Endothelial cell of umbilical vein (primary cell): ENCODE results near the gene TMEM98. TPM values are rescaled to one million over a fixed set of nuclear protein-coding genes. Genes with fewer than 3 reads are reported as not detected.
"Not testable (repeated sequence)": the region's sequence is repeated elsewhere in the genome, so short reads cannot be mapped to it uniquely, and the experiment has no call there.

Source experiments
- BruUV-seq: library from RNA; stranded (reverse); fragments of 400-500 nt; replicated peaks from 2 replicates; lab custom pipeline; 2021; lab: Mats Ljungman, UMichigan
- CTCF ChIA-PET: fragments of 300-600, 350-600 bp; sonication (Branson Sonifier 250); formaldehyde crosslinking; loops from one replicate; lab custom pipeline; 2021; ENCODE audit warnings: antibody characterized with exemption, inconsistent platforms; lab: Charles Lee
- POLR2A ChIA-PET: fragments of 300-600, 350-600 bp; sonication (Branson Sonifier 250); formaldehyde crosslinking; loops from one replicate; lab custom pipeline; 2021; ENCODE audit warnings: antibody characterized with exemption, inconsistent platforms; lab: Charles Lee
- DNase-seq: peaks from one replicate; pipeline ENCODE4 v3.0.0-alpha.2; 2011; ENCODE audit warnings: low read depth, low spot score
- FAIRE-seq: peaks from 2 replicates; lab custom pipeline; 2011; peaks lifted over from hg19 to GRCh38; lab: Jason Lieb, UNC
- H2AFZ ChIP-seq: 2 replicates; pipeline ENCODE4 v1.6.0; 2012; ENCODE audit warnings: low read depth, low read length, control low read depth, inconsistent platforms
- H3K27ac ChIP-seq: 2 replicates; pipeline ENCODE4 v1.5.1; 2011; ENCODE audit warnings: low read depth, mild to moderate bottlenecking, control low read depth, low read length, moderate library complexity; ENCODE audit not compliant: insufficient read depth
- H3K27me3 ChIP-seq, 2 experiments: 2 replicates each; pipeline versions ENCODE4 v1.6.0 to v1.6.1; 2011; ENCODE audit warnings: low read length in 2 of 2, mixed read lengths in 1 of 2; ENCODE audit not compliant: control insufficient read depth in 2 of 2, insufficient read depth in 2 of 2
- H3K36me3 ChIP-seq, 2 experiments: 2 replicates in 1 of 2; 3 replicates in 1 of 2; pipeline ENCODE4 v1.5.1; 2011; ENCODE audit warnings: low read length in 2 of 2, mild to moderate bottlenecking in 1 of 2, moderate library complexity in 1 of 2; ENCODE audit not compliant: control insufficient read depth in 2 of 2, insufficient read depth in 2 of 2; ENCODE audit errors: extremely low read depth in 1 of 2
- H3K4me1 ChIP-seq: 3 replicates; pipeline ENCODE4 v1.5.1; 2011; ENCODE audit warnings: mild to moderate bottlenecking, low read length; ENCODE audit not compliant: control insufficient read depth, insufficient read depth; ENCODE audit errors: extremely low read depth
- H3K4me2 ChIP-seq: 2 replicates; pipeline ENCODE4 v1.6.1; 2011; ENCODE audit warnings: low read length, control low read depth, mixed read lengths; ENCODE audit not compliant: insufficient read depth
- H3K4me3 ChIP-seq, 3 experiments: fragments of 200-600 bp in 1 of 3; sonication (generic), shearing (Covaris generic) in 1 of 3; replicated peaks in 1 of 3; 2 replicates each; pipeline ENCODE4 v1.5.1; 2011 to 2016; ENCODE audit warnings: control low read depth in 3 of 3, low read length in 3 of 3, mild to moderate bottlenecking in 2 of 3, inconsistent platforms in 1 of 3, low read depth in 1 of 3, moderate library complexity in 1 of 3; ENCODE audit not compliant: insufficient read depth in 1 of 3
- H3K79me2 ChIP-seq: 2 replicates; pipeline ENCODE4 v1.6.0; 2012; ENCODE audit warnings: low read length, inconsistent platforms; ENCODE audit not compliant: control insufficient read depth, insufficient read depth
- H3K9ac ChIP-seq: replicated peaks from 2 replicates; pipeline ENCODE3; 2011; ENCODE audit warnings: low read length, control low read depth; ENCODE audit not compliant: insufficient read depth; ENCODE audit errors: extremely low read depth
- H3K9me1 ChIP-seq: replicated peaks from 3 replicates; pipeline ENCODE4 v1.6.0; 2011; ENCODE audit warnings: mild to moderate bottlenecking, low read length; ENCODE audit not compliant: control insufficient read depth, insufficient read depth; ENCODE audit errors: extremely low read depth
- H3K9me3 ChIP-seq: replicated peaks from 2 replicates; pipeline ENCODE4 v1.5.1; 2012; ENCODE audit warnings: low read length, inconsistent platforms; ENCODE audit not compliant: control insufficient read depth, insufficient read depth
- H4K20me1 ChIP-seq: replicated peaks from 2 replicates; pipeline ENCODE3; 2011; ENCODE audit warnings: mild to moderate bottlenecking, low read length; ENCODE audit not compliant: control insufficient read depth, insufficient read depth; ENCODE audit errors: extremely low read depth
- FOS ChIP-seq: IDR thresholded peaks from 2 replicates; pipeline ENCODE4 v1.6.1; 2011; ENCODE audit warnings: mild to moderate bottlenecking, low read length, moderate library complexity, borderline replicate concordance; ENCODE audit not compliant: insufficient read depth
- dilution Hi-C: fragments of 300-500 bp; cut with MboI; formaldehyde crosslinking; loops from one replicate; pipeline ENCODE4 v1.15.0; 2019; ENCODE audit warnings: low sequenced_read_pairs; ENCODE audit not compliant: extremely low pct_ligation_motif_present
- intact Hi-C: fragments of 100-400 bp; cut with micrococcal nuclease; formaldehyde crosslinking; loops from one replicate; pipeline ENCODE4 v1.10.0; 2022
- polyA plus RNA-seq, 4 experiments: library from polyadenylated mRNA; depleted of rRNA in 3 of 4; stranded (reverse) in 3 of 4; unstranded in 1 of 4; fragments of >200 nt; gene quantifications; 2 replicates each; pipeline versions ENCODE4 v1.2.1 to v1.2.3, GENCODE V29; 2011 to 2012; ENCODE audit warnings: missing spikeins in 1 of 4
- total RNA-seq: library from RNA; stranded (reverse); gene quantifications from 2 replicates; pipeline ENCODE4 v1.2.3, GENCODE V29; 2021

TMEM98 gene
- total and polyA plus RNA-seq, 2 donors (not counting 3 experiments of a cell fraction or from before 2014, with no cell fraction given): 83.6 to 456 TPM

DNA sequence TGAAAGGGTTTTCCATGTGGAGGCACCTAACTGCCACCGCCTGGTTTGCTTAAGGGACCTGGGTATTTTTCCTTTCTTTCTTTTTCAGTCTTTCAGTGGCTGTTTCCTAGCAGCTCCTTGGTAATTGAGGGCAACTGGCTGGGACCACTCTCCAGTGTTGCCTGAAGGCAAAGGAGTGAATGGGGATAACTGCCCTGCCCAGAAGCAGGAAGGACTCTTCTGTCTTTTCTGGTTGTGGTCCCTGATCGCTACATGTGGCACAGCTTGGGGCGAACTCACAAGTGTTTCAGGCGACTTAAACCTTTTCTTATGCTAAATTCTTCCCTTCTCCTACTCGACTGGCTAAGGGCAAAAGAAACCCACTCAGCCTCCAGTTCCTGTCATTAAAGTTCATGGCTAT lies 10.1 kb upstream of the TMEM98 start:
- intact Hi-C loops: no loop called here
- Histone ChIP-seq H3K4me2 (no peak overlapping the region), H3K4me3 (no peak overlapping the region), H3K27ac (no peak overlapping the region), H2AFZ (no peak overlapping the region), H3K9ac (no peak overlapping the region), H3K79me2 (no peaks in the 10 kb centered on the region), H3K9me1 (no peaks in the 10 kb centered on the region), H3K9me3 (no peaks in the 10 kb centered on the region), H3K4me1 (no peaks in the 10 kb centered on the region), H4K20me1 (no peaks in the 10 kb centered on the region), H3K27me3 (peaks cover 0 to 8% of the 10 kb centered on the region in 2 experiments), H3K36me3 (no peaks in the 10 kb centered on the region)
- FAIRE-seq (no peak), DNase-seq (no peak)
- CTCF ChIA-PET: no interaction called here
- no TSS peak for BruUV-seq
- TF ChIP-seq FOS: no peak
- dilution Hi-C loops: no loop called here
- POLR2A ChIA-PET: no interaction called here

DNA sequence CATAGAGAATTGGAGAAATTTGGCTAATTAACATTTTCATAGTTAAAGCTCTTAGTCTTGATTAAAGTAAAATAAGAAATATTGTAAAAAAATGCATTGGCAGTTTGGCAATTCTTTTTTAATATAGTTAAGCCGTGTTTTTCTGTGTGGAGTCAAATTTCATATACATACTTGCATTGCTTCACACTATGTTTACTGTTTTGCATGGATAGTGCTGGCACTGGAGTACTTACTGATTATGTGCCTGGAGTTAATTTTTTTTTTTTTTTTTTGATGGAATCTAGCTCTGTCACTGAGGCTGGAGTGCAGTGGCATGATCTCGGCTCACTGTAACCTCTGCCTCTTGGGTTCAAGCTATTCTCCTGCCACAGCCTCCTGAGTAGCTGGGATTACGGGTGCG lies 8.1 kb upstream of the TMEM98 start:
- intact Hi-C loops, H3K27me3 ChIP-seq, DNase-seq, H2AFZ ChIP-seq, H4K20me1 ChIP-seq, dilution Hi-C loops, H3K9ac ChIP-seq, H3K79me2 ChIP-seq, H3K4me2 ChIP-seq, H3K4me1 ChIP-seq, H3K4me3 ChIP-seq, H3K9me1 ChIP-seq, BruUV-seq, H3K9me3 ChIP-seq, H3K36me3 ChIP-seq, POLR2A ChIA-PET, FAIRE-seq, H3K27ac ChIP-seq: not testable (repeated sequence)
- CTCF ChIA-PET: interaction anchor here (1.2 to 1.7 kb wide), 3 partner anchors 10 to 137 kb away, joined by 4 to 7 read pairs (median 6); partner anchors contain the start of gene MYO1D
